ENCODE results near the gene CIITA.
A peak's percentile ranks its signal among the peaks of the same experiment; 100 is the strongest.
"Not testable (repeated sequence)": the region's sequence is repeated elsewhere in the genome, so short reads cannot be mapped to it uniquely, and the experiment has no call there.

CIITA gene

DNA sequence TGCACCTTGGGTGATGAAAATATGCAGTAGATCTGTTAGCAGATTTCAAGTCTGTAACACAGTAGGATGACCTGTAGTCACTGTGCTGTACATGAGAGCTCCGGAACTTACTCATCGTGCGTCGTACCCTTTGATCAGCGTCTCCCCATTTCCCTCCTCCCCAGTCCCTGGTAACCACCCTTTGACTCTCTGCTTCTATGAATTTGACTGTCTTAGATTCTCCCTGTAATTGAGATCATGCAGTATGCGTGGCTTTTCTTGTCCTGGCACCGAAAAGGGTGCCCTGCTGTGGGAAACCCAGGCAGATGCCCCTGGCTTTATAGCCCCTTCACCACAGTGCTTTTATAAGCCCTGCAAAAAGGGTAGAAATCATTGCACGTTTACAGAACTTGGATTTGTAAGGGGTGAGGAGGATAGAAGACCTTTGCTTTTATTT lies 87.9 kb downstream of the CIITA start:
- no peak for DNase-seq

DNA sequence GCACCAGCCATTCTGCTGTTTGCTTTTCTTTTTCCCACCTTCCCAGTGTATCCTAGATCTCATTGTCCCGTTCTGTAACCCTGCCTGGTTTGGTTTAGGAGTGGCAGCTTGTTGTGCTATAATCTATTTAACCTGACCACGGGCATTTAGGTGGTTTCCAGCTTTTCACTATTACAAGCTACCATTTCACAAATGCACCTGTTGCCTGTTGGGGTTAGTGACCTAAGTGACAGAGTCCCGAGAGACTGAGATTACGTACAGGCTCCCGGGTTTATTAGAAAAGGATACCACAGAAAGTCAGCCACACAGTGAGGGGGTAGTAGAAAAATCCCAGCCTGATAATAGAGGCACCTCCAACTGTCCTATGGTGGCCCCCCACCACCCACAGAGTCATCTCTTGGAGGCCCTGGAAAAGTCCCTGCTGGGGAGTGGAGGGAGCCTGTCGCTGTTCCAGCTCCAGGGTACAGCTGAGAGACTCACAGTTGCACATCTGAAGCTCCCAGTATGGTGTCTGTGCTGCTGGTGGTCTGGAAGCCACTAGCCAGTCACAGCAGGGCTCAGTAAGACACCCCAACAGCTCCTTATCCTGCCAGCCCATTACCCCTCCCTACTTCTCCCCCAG lies 88.5 kb downstream of the CIITA start:
- no peak for DNase-seq

GRCh38 chr16:10966129-10966528 lies 89.1 kb downstream of the CIITA start:
- no peak for DNase-seq

DNA sequence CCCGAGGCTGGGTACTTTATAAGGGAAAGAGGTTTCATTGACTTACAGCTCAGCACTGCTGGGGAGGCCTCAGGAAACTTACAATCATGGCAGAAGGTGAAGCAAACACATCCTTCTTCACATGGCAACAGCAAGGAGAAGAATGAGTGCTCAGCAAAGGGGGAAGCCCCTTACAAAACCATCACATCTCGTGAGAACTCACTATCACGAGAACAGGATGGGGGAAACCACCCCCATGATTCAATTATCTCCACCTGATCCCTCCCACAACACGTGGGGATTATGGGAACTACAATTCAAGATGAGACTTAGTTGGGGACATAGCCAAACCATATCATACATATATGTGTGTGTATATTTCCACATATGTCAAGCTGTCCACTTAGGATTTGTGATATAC lies 89.6 kb downstream of the CIITA start:
- DNase-seq: not testable (repeated sequence)

DNA sequence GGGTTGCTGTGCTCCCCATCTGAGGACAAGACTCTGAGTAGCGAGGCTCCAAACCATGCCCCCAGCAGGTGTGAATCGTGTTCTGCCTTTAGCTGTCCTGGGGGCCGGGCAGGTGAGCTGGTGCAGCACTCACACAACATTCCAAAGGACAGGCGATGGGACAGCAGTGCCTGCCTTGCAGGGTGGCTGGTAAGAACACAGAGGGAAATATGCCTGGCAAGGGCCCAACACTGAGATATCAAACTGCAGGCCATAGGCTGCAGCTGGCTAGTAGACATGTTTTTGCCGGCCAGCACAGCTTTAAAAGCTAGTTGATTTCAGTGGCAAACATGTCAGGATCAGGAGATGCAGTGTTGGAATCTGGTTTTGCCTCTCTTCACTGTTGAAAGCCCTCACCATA lies 91.0 kb downstream of the CIITA start:
- DNase-seq: no peak

DNA sequence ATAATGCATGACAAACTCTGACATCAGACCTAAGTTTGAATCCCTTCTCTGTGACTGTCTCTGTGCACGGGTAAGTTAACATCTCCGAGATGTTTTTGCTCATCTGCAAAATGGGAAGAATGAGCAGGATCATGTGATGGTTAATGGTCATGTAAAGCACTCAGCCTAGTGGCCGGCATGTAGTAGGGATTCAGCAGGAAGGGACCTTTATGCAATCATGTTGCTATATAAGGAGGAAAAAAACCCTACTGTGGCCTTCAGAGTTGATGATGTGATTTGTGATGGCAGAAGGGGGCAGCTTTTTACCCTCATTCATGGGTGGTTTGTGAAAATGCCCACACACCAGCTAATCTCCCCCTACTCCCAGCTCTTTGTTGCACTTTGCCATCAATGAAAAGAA lies 91.5 kb downstream of the CIITA start:
- no peak for DNase-seq

DNA sequence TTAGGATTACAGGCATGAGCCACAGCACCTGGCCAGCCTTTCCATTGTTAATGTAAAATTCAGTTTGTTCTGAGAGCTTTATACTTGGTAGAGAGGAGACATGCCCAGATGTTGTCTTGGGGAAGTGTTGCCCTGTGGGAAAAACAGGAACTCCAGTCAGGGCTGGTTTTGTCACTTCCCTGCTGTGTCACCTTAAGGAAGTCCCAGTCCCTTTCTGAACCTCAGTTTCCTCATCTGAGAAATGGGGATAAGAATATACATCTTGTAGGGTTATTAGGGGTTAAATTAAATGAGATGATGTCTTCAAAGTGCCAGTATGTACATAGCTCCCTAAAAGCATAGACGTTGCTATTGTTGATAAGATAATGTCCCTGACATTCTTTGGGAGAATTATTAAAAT lies 92.6 kb downstream of the CIITA start:
- no peak for DNase-seq

GRCh38 chr16:10970065-10970464 lies 93.1 kb downstream of the CIITA start:
- DNase-seq: no peak

DNA sequence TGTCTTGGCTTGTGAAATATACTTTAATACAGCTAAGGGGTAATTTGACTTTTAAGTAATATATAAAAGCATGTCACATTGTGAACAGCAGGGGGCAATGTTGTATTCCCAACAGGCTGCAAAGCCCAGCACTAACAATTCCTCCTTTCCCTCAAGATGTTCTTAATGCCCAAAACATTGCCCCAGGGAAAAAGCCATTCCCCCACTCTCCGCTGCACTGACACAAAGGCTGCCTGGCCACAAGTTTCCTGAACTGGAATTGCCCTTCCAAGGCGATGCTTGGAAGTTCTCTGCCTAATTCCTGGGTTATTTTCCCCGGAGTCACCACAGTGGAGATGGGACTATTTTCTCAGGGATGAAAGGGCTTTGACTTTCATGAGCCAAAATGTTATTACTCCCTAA lies 94.6 kb downstream of the CIITA start:
- peak; percentile 63 for DNase-seq

DNA sequence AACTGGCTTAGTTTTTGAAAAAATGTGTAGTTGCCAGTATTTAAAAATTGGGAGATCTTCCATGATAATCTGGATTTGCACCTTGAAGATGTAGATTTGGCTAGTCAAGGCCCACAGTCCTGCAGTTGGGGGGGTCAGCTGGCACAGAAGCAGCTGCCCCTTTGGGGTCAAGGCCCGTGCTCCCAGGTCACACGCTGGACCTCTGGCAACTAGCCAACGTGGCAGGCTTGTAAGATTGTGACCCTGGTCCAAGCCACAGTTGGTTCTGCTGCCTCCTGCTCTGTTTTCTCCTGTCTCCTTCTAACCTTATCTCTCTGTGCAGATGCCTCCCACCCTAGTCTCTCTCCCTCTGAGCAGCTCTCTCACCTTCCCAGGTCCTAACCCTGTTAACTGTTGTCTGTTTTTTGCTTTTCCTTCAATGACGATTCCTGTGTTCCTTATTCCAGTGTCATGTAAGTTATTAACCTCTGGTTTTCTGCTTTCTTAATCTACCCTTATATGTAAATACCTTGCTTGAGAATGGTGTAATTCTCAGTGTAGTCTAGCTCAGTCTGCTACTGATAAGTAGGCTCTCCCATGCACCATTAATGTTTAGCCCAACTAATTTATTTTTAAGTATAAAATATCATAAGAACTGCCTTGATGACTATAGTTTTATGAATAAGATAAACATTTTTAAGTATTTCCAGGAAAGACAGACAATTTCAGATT lies 95.3 kb downstream of the CIITA start:
- no peak for DNase-seq

GRCh38 chr16:10972819-10973464 lies 95.9 kb downstream of the CIITA start:
- DNase-seq: no peak

- DNase-seq: no peak
These were observed 99.6 kb downstream of the CIITA start for GRCh38 chr16:10976634-10977033.

- DNase-seq: no peak
These were observed 101.1 kb downstream of the CIITA start for GRCh38 chr16:10978124-10978523.

DNA sequence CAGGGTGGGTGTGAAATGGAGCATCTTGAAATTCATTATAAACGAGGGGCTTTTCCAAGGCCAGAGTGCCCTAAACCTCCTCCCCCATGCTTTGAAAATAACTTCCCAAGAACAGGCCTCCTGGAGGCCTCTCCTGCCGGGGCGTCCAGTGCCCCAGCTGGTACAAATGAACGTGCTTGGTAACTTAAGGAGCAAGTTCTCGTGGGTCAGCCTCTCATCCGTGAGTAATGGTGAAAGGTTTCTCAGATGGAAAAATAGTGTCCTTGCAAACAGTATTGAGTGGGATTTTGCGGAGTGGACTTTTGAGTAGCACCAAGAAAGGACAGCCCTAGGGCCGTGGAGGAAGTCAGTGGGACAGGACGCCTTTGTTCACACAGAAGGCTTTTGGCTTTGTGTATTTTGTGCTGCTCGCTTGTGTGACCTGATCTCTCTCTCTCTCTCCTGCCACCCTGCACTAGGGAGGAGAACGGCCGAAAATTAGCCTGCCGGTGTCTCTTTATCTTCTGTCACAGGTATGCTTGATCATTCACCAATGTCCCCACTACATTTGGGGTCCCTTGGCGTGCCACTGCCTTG lies 102.0 kb downstream of the CIITA start:
- DNase-seq: no peak

- DNase-seq: no peak
These were observed 103.0 kb downstream of the CIITA start for GRCh38 chr16:10979717-10980601.

GRCh38 chr16:10980813-10981212 lies 103.8 kb downstream of the CIITA start:
- DNase-seq: no peak

- no peak for DNase-seq
These were observed 104.8 kb downstream of the CIITA start for GRCh38 chr16:10981697-10982216.

DNA sequence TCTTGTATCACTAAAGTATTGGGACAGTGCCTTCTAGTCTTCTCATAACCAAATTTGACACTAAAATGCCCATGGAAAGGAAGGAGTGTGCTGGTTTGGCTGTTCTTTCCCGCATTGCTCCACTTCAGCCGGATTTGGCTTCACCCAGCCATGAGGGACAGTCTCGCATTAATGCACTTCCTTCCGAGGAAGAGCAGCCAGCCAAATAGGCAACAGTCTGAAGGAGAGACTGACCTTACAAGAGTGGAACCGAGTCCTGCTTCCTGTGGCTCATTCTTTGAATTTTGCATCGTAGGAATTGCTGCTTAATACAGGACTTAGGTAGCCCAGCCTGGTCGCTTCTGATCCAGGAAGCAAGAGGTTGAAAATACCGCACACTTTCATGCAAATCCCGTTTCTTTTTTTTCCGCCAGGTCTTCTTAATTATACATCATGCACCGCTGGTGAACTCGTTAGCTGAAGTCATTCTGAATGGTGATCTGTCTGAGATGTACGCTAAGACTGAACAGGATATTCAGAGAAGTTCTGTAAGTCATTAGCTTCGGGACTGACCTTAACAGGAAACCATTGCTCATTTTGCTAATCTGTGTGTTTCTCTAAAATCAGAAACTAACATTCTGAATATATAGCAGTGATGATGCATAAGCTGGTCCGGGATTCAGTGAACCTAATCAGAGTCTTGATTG lies 105.6 kb downstream of the CIITA start:
- DNase-seq: no peak

DNA sequence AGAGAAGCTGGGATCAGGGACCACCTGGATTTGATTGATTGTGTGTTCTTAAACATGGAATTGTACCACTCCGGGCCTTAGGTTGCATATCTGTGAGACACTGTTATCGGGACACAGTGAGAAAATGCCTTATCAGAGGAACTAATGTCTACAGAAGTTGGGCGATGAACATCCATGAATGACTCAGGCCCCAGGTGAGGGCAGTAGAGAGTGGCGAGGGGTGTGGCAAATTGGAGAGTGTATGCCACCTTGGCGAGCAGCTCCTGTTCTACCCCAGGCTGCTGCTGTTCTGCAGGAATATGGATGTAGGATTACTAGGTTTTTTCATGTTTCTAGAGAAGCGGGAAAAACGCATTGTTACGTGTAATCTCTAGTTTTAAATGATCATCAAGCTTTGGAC lies 106.2 kb downstream of the CIITA start:
- DNase-seq: peak; percentile 17

GRCh38 chr16:10984509-10984908 lies 107.5 kb downstream of the CIITA start:
- no peak for DNase-seq

All from NCI-H510A treated with DMSO at 0.1 percent for 48 hours (cell line).